HG03432 (cell line): ENCODE data around the gene MAST4.

ENCODE experiments used
- ATAC-seq: cut with Tn5 transposase; IDR thresholded peaks from one replicate; pipeline ENCODE4 v1.9.1; 2021; ENCODE audit warnings: mild to moderate bottlenecking, moderate library complexity; ENCODE audit not compliant: unreplicated experiment

MAST4 gene

GRCh38 chr5:67215519-67216471 is 619.6 kb downstream of the MAST4 start:
- ATAC-seq: peak; percentile 99

- ATAC-seq: no peak
These were observed 620.4 kb downstream of the MAST4 start for GRCh38 chr5:67216564-67216963.
